ENCODE data around the gene WNK2. TPM values are rescaled to one million over a fixed set of nuclear protein-coding genes. Genes with fewer than 3 reads are reported as not detected.

WNK2 gene
- total and polyA plus RNA-seq, 2 of the 4 experiments (the other 2 are of a cell fraction): not detected

- dilution Hi-C loops (cut with HindIII; ENCODE audit: low sequenced_read_pairs, unreplicated experiment) (no loop called here), in situ Hi-C loops (cut with MboI; ENCODE audit: low sequenced_read_pairs) (no loop called here), intact Hi-C loops (cut with micrococcal nuclease) (no loop called here)
- Histone ChIP-seq H2BK5ac (ENCODE audit: low read depth, low read length, poor library complexity, severe bottlenecking) (no peak overlapping the region), H3K14ac (replicated peaks; ENCODE audit: low read depth, low read length) (no peak overlapping the region), H3K23ac (ENCODE audit: low read depth, low read length) (no peak overlapping the region), H2AK9ac (replicated peaks; ENCODE audit: low read depth, low read length, poor library complexity) (no peak overlapping the region), H4K8ac (ENCODE audit: low read depth in 2 of 2, low read length in 2 of 2) (no peak overlapping the region), H3K36me3 (ENCODE audit: control insufficient read depth, insufficient read depth, low read length) (no peaks in the 10 kb centered on the region), H2BK15ac (ENCODE audit: low read depth, low read length) (no peak overlapping the region), H4K5ac (ENCODE audit: low read depth, low read length) (no peak overlapping the region), H3K4me1 (ENCODE audit: control insufficient read depth, insufficient read depth, low read length) (no peaks in the 10 kb centered on the region), H4K20me1 (ENCODE audit: insufficient read depth, low read length) (no peaks in the 10 kb centered on the region), H3K79me1 (ENCODE audit: low read depth in 1 of 2, low read length in 2 of 2) (no peaks in the 10 kb centered on the region), H3K9me3 (ENCODE audit: control insufficient read depth, insufficient read depth, low read length) (no peaks in the 10 kb centered on the region), H3K27me3 (ENCODE audit: control insufficient read depth, insufficient read depth, low read length) (peaks cover 14% of the 10 kb centered on the region), H2AK5ac (ENCODE audit: low read depth, low read length) (no peak overlapping the region), H2AFZ (replicated peaks; ENCODE audit: low read length, poor library complexity) (no peak overlapping the region), H3K4ac (ENCODE audit: low read depth, low read length) (no peak overlapping the region), H3K18ac (ENCODE audit: low read depth, low read length) (no peak overlapping the region), H3K4me3 (ENCODE audit: insufficient read depth, low read depth, low read length) (no peak overlapping the region), H3K9me1 (ENCODE audit: insufficient read depth, low read length) (no peaks in the 10 kb centered on the region), H3K9ac (ENCODE audit: low read depth, low read length) (no peak overlapping the region), H3K56ac (ENCODE audit: extremely low read depth, insufficient read depth, low read length) (no peak overlapping the region), H3K27ac (ENCODE audit: insufficient read depth, low read length) (no peak overlapping the region), H4K91ac (ENCODE audit: insufficient read depth, low read depth, low read length) (no peak overlapping the region), H3K4me2 (ENCODE audit: low read depth, low read length) (no peak overlapping the region), H2BK120ac (ENCODE audit: low read depth, low read length) (no peak overlapping the region), H2BK20ac (ENCODE audit: low read depth, low read length) (no peak overlapping the region)
- no TSS peak for BruUV-seq (replicated peaks)
- ChIA-PET POLR2A (ENCODE audit: unreplicated experiment) (no interaction called here), CTCF (no interaction called here)
- TF ChIP-seq NFE2L2 (IDR thresholded peaks at IDR 0.05; ENCODE audit: low read depth, low read length) (no peak), RCOR1 (IDR thresholded peaks at IDR 0.05; ENCODE audit: insufficient replicate concordance, low read length) (no peak), MXI1 (IDR thresholded peaks at IDR 0.05; ENCODE audit: borderline replicate concordance, low read depth, low read length) (no peak), FOS (IDR thresholded peaks at IDR 0.05; ENCODE audit: low read depth, low read length) (no peak), SMC3 (IDR thresholded peaks at IDR 0.05; ENCODE audit: low read depth, low read length) (no peak), CHD1 (IDR thresholded peaks at IDR 0.05; ENCODE audit: low read depth, low read length) (no peak), MAFK (IDR thresholded peaks at IDR 0.05; ENCODE audit: low read depth, low read length) (no peak), CTCF (conservative IDR thresholded peaks at IDR 0.05; ENCODE audit: low read depth, low read length) (no peak), BHLHE40 (IDR thresholded peaks at IDR 0.05; ENCODE audit: low read depth, low read length) (no peak), RAD21 (IDR thresholded peaks at IDR 0.05; ENCODE audit: low read length) (no peak), POLR2A (IDR thresholded peaks at IDR 0.05; ENCODE audit: low read depth, low read length) (no peak), CEBPB (IDR thresholded peaks at IDR 0.05; ENCODE audit: low read depth, low read length) (no peak)
- TF ChIP-seq, protein P1, sequence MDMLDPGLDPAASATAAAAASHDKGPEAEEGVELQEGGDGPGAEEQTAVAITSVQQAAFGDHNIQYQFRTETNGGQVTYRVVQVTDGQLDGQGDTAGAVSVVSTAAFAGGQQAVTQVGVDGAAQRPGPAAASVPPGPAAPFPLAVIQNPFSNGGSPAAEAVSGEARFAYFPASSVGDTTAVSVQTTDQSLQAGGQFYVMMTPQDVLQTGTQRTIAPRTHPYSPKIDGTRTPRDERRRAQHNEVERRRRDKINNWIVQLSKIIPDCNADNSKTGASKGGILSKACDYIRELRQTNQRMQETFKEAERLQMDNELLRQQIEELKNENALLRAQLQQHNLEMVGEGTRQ (IDR thresholded peaks at IDR 0.05; ENCODE audit: low read depth, low read length): no peak
- 58% methylated on average over 2 of the region's 15 CpGs; no CpG with 5 or more reads in 1 of the 2 experiments for WGBS, 2 experiments (ENCODE audit: extremely low coverage in 2 of 2, insufficient read length in 1 of 2)
- ATAC-seq (ENCODE audit: low read depth) (no peak), DNase-seq (no peak)
Observed at GRCh38 chr9:93236541-93237206, 52.7 kb downstream of the WNK2 start.

All from IMR-90 (cell line).